GM12801 (cell line): Measurements from ENCODE around the gene P2RX7.

Source experiments
- CTCF ChIP-seq: IDR thresholded peaks from one replicate; pipeline ENCODE4 v1.5.1; 2011; ENCODE audit warnings: control low read depth; ENCODE audit not compliant: insufficient read length; ENCODE audit errors: extremely low read depth

P2RX7 gene

GRCh38 chr12:121142171-121142950, 9.7 kb downstream of the P2RX7 start:
- TF ChIP-seq CTCF, result no peak

- TF ChIP-seq CTCF, result no peak
Measured at GRCh38 chr12:121144416-121144914, 11.8 kb downstream of the P2RX7 start.

GRCh38 chr12:121145221-121145620, 12.5 kb downstream of the P2RX7 start:
- TF ChIP-seq CTCF, result no peak

GRCh38 chr12:121154793-121155375, 22.2 kb downstream of the P2RX7 start:
- TF ChIP-seq CTCF, result no peak

- no peak for TF ChIP-seq CTCF
Measured at GRCh38 chr12:121156365-121156764, 23.7 kb downstream of the P2RX7 start.

- no peak for TF ChIP-seq CTCF
Measured at GRCh38 chr12:121158085-121158484, 25.4 kb downstream of the P2RX7 start.

GRCh38 chr12:121159467-121160307, 27.0 kb downstream of the P2RX7 start:
- TF ChIP-seq CTCF, result no peak
